Chondrocyte (in vitro differentiated cells): ENCODE data around the gene RAD50. TPM values are rescaled to one million over a fixed set of nuclear protein-coding genes. Genes with fewer than 3 reads are reported as not detected.

Experiments used
- DNase-seq: peaks from one replicate; pipeline ENCODE4 v3.0.0; 2021; ENCODE audit warnings: mixed read lengths, low spot score
- H3K27ac Mint-ChIP-seq: one replicate; pipeline ENCODE4 v1.8.0; 2021; ENCODE audit warnings: mild to moderate bottlenecking, moderate library complexity, mixed read lengths; ENCODE audit not compliant: unreplicated experiment
- H3K27me3 Mint-ChIP-seq: 2 replicates; pipeline ENCODE4 v1.8.0; 2021; ENCODE audit warnings: low read depth, mixed read lengths
- H3K36me3 Mint-ChIP-seq: 2 replicates; pipeline ENCODE4 v1.8.0; 2021; ENCODE audit warnings: low read depth, mixed read lengths
- H3K4me1 Mint-ChIP-seq: 2 replicates; pipeline ENCODE4 v1.8.0; 2021; ENCODE audit warnings: low read depth, mild to moderate bottlenecking, mixed read lengths
- H3K4me3 Mint-ChIP-seq: one replicate; pipeline ENCODE4 v1.8.0; 2021; ENCODE audit warnings: mild to moderate bottlenecking, moderate library complexity, mixed read lengths; ENCODE audit not compliant: unreplicated experiment
- H3K9me3 Mint-ChIP-seq: 2 replicates; pipeline ENCODE4 v1.8.0; 2021; ENCODE audit warnings: low read depth, mixed read lengths
- total RNA-seq: library from RNA; stranded (reverse); gene quantifications from 3 replicates; pipeline ENCODE4 v1.2.1, GENCODE V29; 2021
- TF ChIP-seq, protein P1 (sequence below): fragments of 200-600 bp; sonication (generic); IDR thresholded peaks from 2 replicates; pipeline ENCODE4 v1.5.0; 2021; ENCODE audit warnings: antibody characterized with exemption, mild to moderate bottlenecking, moderate library complexity

Gene RAD50
- total RNA-seq, 1 donor from 2014 or later = 30.7 TPM

DNA sequence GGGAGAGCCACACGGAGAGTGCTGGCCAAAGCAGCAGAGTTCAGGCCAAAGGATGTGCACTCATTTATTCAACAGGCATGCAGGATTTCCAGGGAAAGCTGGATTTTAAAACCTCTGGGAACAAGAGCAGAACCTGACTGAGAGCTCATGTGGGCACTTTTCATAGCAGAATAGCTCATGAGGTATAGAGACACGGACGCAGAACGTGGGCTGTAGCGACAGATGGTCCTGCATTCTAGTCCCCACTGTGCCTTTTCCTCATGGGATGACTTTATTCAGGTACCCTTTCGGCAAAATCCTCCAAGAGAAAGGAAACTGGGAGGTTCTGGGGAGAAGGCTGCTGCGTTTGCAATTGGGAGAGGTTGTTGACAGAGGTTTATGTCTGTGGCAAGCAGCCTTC is 122.4 kb downstream of the RAD50 start:
- H3K27me3 Mint-ChIP-seq = no peaks in the 10 kb centered on the region
- H3K36me3 Mint-ChIP-seq = peaks cover 3% of the 10 kb centered on the region
- no peaks in the 10 kb centered on the region for H3K9me3 Mint-ChIP-seq
- no peak for DNase-seq
- no peak overlapping the region for H3K27ac Mint-ChIP-seq
- no peak overlapping the region for H3K4me3 Mint-ChIP-seq
- peaks cover 60% of the 10 kb centered on the region for H3K4me1 Mint-ChIP-seq
- TF ChIP-seq, protein P1, sequence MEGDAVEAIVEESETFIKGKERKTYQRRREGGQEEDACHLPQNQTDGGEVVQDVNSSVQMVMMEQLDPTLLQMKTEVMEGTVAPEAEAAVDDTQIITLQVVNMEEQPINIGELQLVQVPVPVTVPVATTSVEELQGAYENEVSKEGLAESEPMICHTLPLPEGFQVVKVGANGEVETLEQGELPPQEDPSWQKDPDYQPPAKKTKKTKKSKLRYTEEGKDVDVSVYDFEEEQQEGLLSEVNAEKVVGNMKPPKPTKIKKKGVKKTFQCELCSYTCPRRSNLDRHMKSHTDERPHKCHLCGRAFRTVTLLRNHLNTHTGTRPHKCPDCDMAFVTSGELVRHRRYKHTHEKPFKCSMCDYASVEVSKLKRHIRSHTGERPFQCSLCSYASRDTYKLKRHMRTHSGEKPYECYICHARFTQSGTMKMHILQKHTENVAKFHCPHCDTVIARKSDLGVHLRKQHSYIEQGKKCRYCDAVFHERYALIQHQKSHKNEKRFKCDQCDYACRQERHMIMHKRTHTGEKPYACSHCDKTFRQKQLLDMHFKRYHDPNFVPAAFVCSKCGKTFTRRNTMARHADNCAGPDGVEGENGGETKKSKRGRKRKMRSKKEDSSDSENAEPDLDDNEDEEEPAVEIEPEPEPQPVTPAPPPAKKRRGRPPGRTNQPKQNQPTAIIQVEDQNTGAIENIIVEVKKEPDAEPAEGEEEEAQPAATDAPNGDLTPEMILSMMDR = no peak

DNA sequence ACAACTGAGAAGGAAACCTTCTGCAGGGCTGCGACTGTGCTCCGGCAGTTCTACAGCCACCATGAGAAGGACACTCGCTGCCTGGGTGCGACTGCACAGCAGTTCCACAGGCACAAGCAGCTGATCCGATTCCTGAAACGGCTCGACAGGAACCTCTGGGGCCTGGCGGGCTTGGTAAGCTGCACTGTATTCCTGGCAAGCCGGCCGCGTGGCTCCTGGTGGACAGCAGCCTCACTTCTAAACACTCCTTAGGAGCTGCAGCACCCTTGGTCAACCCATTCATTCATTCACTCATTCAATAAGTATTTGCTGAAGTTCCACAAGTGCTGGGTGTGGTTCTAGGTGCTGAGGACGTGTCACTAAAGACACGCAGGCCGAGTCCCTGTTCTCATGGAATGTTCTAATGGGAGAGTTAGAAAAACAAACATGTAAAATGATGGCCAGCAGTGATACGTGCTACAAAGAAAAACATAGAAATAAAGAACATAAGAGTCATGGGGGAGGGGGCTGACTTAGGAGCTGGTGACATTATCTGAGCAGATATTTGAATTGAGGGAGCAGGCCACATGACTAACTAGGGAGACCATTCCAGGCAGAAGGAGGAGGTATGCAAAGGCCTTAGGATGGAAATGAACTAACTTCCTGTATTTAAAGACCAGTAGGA is 123.1 kb downstream of the RAD50 start:
- no peak for DNase-seq
- H3K36me3 Mint-ChIP-seq = peaks cover 3% of the 10 kb centered on the region
- H3K27me3 Mint-ChIP-seq = no peaks in the 10 kb centered on the region
- H3K4me1 Mint-ChIP-seq = peaks cover 54% of the 10 kb centered on the region
- peak overlapping the region; percentile 67 for H3K27ac Mint-ChIP-seq
- no peak overlapping the region for H3K4me3 Mint-ChIP-seq
- H3K9me3 Mint-ChIP-seq = no peaks in the 10 kb centered on the region
- TF ChIP-seq, protein P1 = no peak

DNA sequence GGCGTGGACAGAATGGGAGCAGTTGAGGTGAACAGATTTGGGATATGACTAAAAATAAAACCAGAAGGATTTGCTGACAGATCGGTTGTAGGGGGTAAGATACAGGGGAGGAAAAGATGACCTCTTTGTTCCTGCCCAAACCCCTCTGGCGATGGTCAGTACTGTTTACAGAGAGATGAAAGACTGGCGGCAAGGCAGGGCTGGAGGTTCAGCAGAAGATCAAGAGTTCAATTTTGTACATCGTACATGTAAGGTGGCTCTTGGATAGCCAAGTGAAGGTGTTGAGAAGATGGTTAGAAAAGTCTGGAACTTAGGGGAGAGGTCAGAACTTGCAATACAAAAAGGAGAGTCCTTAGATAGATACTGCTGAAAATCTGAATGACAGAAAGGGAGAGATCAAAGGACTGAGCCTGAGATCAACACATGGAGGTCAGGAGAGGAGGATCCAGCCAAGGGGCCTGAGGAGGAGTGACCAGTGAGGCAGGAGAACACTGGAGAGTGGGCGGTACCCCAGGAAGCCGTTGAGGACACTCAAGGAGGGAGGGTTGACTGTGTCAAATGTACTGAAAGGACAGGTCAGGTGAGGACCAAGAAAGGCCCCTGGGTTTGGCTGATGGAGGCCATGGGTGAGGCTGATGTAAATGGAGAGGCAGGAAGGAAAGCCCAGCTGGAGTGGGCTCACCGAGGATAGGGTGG is 124.2 kb downstream of the RAD50 start:
- TF ChIP-seq, protein P1 = no peak
- DNase-seq = no peak

DNA sequence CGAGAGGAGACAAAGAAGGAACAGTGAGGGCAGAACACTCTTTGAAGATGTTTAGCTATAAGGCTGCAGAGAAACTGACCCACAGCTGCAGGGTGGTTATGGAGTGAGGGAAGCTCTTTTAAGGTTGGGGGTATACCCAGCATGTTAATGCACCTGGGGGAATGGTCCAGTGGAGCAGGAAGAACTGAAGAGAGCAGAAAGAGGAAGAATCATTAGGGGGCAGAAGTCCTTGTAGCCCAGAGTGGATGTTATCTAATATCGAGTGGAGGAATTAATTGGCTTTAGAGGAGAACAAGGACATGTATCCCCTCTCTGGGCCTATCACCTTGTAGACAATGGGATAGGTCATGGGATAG is 124.7 kb downstream of the RAD50 start:
- H3K9me3 Mint-ChIP-seq = no peaks in the 10 kb centered on the region
- TF ChIP-seq, protein P1 = no peak
- no peaks in the 10 kb centered on the region for H3K27me3 Mint-ChIP-seq
- H3K27ac Mint-ChIP-seq = no peak overlapping the region
- DNase-seq = no peak
- H3K4me1 Mint-ChIP-seq = peaks cover 38% of the 10 kb centered on the region
- H3K36me3 Mint-ChIP-seq = peaks cover 3% of the 10 kb centered on the region
- no peak overlapping the region for H3K4me3 Mint-ChIP-seq

More for the DNA sequence above, 124.2 kb downstream of the RAD50 start:
- peaks cover 3% of the 10 kb centered on the region for H3K36me3 Mint-ChIP-seq
- no peaks in the 10 kb centered on the region for H3K27me3 Mint-ChIP-seq
- peaks cover 43% of the 10 kb centered on the region for H3K4me1 Mint-ChIP-seq
- no peak overlapping the region for H3K4me3 Mint-ChIP-seq
- no peaks in the 10 kb centered on the region for H3K9me3 Mint-ChIP-seq
- no peak overlapping the region for H3K27ac Mint-ChIP-seq

DNA sequence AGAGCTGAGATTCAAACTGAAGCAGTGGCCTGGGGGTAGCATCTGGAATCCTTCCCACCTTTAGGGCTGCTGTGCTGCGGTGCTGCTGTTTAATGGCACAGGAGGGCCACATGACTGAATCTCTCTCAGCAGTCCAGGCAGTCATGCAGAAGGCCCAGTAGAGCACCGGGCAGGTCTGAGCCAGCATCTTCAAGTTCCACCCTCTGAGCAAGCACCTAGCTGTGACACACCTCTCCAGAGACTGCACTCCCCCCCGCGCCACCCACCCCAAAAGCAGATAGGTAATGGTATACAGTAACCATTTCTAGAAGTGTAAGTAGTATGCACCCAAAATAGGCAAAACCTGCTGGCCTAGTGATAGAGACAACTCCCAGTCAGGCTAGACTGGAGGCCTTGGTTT is 125.2 kb downstream of the RAD50 start:
- Mint-ChIP-seq H3K27ac (no peak overlapping the region), H3K9me3 (no peaks in the 10 kb centered on the region), H3K36me3 (peaks cover 3% of the 10 kb centered on the region), H3K4me1 (peaks cover 33% of the 10 kb centered on the region), H3K4me3 (no peak overlapping the region), H3K27me3 (no peaks in the 10 kb centered on the region)
- no peak for DNase-seq
- TF ChIP-seq, protein P1 = no peak
